MG63 (cell line): Measurements from ENCODE around the gene NTRK3. TPM values are rescaled to one million over a fixed set of nuclear protein-coding genes. Genes with fewer than 3 reads are reported as not detected.

Source experiments
- DNase-seq: peaks from one replicate; pipeline ENCODE4 v3.0.0-alpha.2; 2020
- H3K27me3 ChIP-seq: fragments of 250-450 bp; sonication (Bioruptor Pico); 2 replicates; pipeline ENCODE4 v1.5.1; 2020; ENCODE audit warnings: mild to moderate bottlenecking, moderate library complexity
- H3K36me3 ChIP-seq: fragments of 250-450 bp; sonication (Bioruptor Pico); 2 replicates; pipeline ENCODE4 v1.5.1; 2020; ENCODE audit warnings: mild to moderate bottlenecking, moderate library complexity
- H3K4me3 ChIP-seq: fragments of 250-450 bp; sonication (Bioruptor Pico); 2 replicates; pipeline ENCODE4 v1.5.1; 2020; ENCODE audit warnings: mild to moderate bottlenecking, moderate library complexity
- H3K9me3 ChIP-seq: fragments of 250-450 bp; sonication (Bioruptor Pico); 2 replicates; pipeline ENCODE4 v1.5.1; 2020; ENCODE audit warnings: mild to moderate bottlenecking, moderate library complexity
- total RNA-seq: library from RNA; depleted of rRNA; stranded (reverse); fragments of >200 nt; shearing (Covaris generic); gene quantifications from 2 replicates; pipeline ENCODE4 v1.2.3, GENCODE V29; 2014; ENCODE audit warnings: low replicate concordance; rRNA removed

The NTRK3 gene
- total RNA-seq, result 4.0 TPM in 1 of 2 replicates, not detected in the other

- Histone ChIP-seq H3K27me3 (peaks cover 27% of the 10 kb centered on the region), H3K4me3 (peak within 1 kb of the TSS; percentile 30; the same call in 1 of the 2 replicates), H3K36me3 (no peaks in the 10 kb centered on the region), H3K9me3 (no peaks in the 10 kb centered on the region)
- DNase-seq, result peak; percentile 21
Measured at GRCh38 chr15:88256279-88257230, at the start of gene NTRK3. NTRK3 (minus strand) TSS chr15:88256739; CDS start chr15:88256153, 586 bp downstream.

DNA sequence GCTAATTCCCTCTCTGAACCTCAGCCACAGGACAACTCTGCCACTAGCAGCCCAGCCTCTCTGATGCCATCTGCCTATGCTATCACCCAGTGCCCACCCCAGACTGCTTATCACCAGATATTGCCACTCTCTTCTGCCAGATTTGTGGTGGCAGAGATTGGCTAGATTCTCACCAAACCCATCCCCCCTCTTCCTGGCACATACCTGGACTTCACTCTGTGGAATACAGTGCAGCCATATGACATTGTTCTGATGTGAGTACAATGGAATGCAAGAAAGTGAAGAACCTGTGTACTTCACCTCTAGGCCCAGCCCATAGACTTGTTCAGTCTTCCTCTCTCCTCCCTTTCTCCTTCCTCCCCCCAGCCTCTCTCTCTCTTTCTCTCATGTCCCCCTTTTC, 46.9 kb upstream of the NTRK3 start:
- H3K27me3 ChIP-seq, result no peaks in the 10 kb centered on the region
- H3K9me3 ChIP-seq, result no peaks in the 10 kb centered on the region
- no peak overlapping the region for H3K4me3 ChIP-seq
- H3K36me3 ChIP-seq, result no peaks in the 10 kb centered on the region
- DNase-seq, result no peak

DNA sequence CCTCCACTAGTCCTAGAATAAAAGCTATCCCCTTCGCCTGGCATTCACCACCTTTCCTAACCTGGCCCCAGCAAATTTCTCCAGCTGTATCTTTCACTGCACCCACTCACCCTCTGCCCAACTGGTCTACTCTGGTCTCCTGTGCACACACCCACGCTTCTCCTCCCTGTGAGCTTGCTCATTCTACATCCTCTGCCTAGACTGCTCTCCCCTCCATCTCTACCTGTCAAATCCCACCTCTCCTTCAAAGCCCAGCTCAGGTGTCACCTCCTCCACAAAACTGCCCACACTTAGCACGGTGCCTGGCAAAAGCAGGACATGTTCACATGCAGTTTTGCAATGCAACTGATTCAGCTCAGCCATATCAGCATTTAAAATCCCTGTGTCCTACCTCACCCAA, 45.8 kb upstream of the NTRK3 start:
- DNase-seq, result no peak
- no peaks in the 10 kb centered on the region for H3K9me3 ChIP-seq
- H3K27me3 ChIP-seq, result no peaks in the 10 kb centered on the region

GRCh38 chr15:88301311-88301710, 44.8 kb upstream of the NTRK3 start:
- no peaks in the 10 kb centered on the region for H3K36me3 ChIP-seq
- no peaks in the 10 kb centered on the region for H3K9me3 ChIP-seq
- no peak overlapping the region for H3K4me3 ChIP-seq
- no peaks in the 10 kb centered on the region; the same call in 1 of the 2 replicates for H3K27me3 ChIP-seq
- DNase-seq, result no peak

More for the DNA sequence above, 45.8 kb upstream of the NTRK3 start:
- Histone ChIP-seq H3K36me3 (no peaks in the 10 kb centered on the region), H3K4me3 (no peak overlapping the region)

GRCh38 chr15:88300861-88301260, 44.3 kb upstream of the NTRK3 start:
- DNase-seq, result no peak
- H3K4me3 ChIP-seq, result no peak overlapping the region
- no peaks in the 10 kb centered on the region for H3K9me3 ChIP-seq
- H3K27me3 ChIP-seq, result no peaks in the 10 kb centered on the region; the same call in 1 of the 2 replicates
- no peaks in the 10 kb centered on the region for H3K36me3 ChIP-seq

DNA sequence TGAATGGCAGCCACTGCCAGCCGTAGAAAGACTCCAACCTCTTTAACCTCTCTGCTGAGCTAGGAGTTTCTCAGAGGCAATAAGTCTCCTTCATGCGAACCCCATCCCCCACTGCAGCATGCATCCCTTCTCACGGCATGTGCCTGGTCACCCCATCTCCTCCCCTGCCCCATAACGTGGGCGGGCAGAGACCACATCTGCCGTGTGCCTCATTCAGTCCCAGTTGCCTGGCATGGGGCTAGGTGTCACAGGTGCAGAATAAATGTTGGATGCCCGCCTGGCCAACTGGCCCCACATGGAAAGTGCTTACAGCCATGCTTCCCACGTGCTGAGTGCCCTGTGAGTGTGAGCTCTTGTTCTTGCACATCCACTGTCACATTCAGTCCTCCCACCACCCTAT, 43.5 kb upstream of the NTRK3 start:
- Histone ChIP-seq H3K9me3 (no peaks in the 10 kb centered on the region), H3K27me3 (no peaks in the 10 kb centered on the region; the same call in 1 of the 2 replicates), H3K36me3 (no peaks in the 10 kb centered on the region), H3K4me3 (no peak overlapping the region)
- no peak for DNase-seq

DNA sequence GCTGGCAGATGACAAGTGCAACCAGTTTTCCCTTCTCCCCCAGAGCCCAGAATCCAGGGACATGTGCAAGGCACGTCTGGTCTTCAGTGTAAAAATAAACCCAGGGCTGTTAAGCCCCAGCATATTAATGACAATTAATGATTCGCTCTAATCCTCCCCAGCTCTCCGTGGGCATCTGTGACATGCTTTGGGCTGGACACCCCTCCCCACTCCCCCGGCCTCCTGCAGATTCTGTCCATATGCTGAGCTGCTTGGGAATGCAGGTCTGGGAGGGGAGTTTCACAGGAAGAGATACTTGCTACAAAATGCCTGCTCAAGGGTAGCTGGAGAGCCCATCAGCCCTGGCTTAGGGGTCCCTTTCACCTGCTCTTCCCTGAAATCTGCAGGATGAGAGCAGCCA, 43.0 kb upstream of the NTRK3 start:
- Histone ChIP-seq H3K36me3 (no peaks in the 10 kb centered on the region), H3K9me3 (no peaks in the 10 kb centered on the region), H3K27me3 (no peaks in the 10 kb centered on the region; the same call in 1 of the 2 replicates), H3K4me3 (no peak overlapping the region)
- no peak for DNase-seq

- Histone ChIP-seq H3K4me3 (no peak overlapping the region), H3K9me3 (no peaks in the 10 kb centered on the region), H3K36me3 (no peaks in the 10 kb centered on the region), H3K27me3 (peaks cover 13% of the 10 kb centered on the region)
- no peak for DNase-seq
Measured at GRCh38 chr15:88288661-88289060, 32.1 kb upstream of the NTRK3 start.

DNA sequence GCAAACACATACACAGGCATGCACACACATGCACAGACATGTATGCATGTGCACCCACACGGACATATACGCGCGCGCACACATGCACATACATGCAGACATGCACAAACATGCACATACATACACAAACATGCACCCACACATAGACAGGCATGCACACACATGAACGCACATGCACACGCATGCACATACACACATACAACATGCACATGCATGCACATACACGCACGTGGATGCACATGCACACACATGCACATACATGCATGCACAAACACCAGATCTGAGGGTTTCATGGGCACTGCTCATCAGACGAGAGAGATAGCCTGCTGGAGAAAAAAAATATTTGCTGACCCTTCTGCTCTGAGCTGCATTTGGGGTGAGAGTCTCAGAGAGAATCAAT, 31.7 kb upstream of the NTRK3 start:
- Histone ChIP-seq H3K27me3 (peaks cover 15% of the 10 kb centered on the region), H3K36me3 (no peaks in the 10 kb centered on the region), H3K9me3 (no peaks in the 10 kb centered on the region), H3K4me3 (no peak overlapping the region)
- no peak for DNase-seq

DNA sequence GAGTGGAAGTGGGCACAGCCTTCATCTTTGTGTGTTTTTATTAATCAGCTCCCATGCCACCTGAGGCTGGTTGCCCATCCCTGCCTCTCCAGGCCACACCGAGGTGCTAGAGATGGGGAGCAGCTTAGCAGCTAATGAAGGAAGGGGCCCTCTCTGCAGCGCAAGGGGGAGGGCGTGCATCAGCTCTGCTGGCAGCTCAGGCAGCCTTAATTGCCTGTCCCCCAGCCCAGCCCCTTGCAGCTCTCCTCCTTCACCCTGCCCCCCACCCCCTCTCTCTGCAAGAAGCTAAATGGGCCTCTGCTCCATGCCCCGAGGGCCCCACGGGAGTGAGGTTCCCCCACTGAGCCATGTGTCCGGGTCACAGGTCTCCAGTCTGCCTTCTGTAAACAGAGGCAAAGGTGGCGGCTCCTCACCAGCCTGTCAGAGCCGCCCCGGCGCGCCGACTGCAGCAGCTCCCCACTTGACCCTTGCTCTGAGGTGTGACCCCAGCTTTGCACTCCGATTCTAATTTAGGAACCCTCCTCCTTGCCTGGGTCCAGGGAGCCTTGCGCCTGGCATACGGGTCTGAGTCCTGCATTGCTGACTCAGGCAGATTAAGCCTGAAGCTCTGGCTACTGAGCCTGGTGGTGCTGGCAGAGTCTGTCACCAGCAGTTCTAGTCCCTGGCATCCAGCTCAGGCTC, 27.9 kb upstream of the NTRK3 start:
- no peaks in the 10 kb centered on the region for H3K9me3 ChIP-seq
- no peaks in the 10 kb centered on the region for H3K36me3 ChIP-seq
- peaks cover 39% of the 10 kb centered on the region for H3K27me3 ChIP-seq
- H3K4me3 ChIP-seq, result no peak overlapping the region
- no peak for DNase-seq

DNA sequence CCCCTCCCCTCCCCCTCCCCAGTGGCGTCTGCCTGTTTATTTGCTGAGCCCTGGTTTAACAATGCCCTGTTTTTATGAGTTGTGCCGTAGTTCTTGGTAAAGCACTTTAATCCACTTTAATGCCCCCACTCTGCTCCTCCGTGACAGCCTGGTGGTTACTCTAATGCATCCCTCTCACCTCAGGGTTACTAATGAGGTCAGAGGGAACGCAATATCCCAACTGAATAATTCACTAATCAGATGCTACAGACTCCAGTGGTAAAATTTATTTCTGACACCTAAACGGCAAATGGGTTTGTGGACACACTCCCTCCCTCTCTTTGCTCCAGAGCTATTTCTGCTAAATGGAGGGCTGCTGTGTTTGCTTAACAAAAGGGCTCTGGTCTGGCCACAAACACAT, 26.1 kb upstream of the NTRK3 start:
- H3K27me3 ChIP-seq, result peaks cover 42% of the 10 kb centered on the region
- no peaks in the 10 kb centered on the region for H3K9me3 ChIP-seq
- H3K36me3 ChIP-seq, result no peaks in the 10 kb centered on the region
- H3K4me3 ChIP-seq, result no peak overlapping the region
- DNase-seq, result no peak

- Histone ChIP-seq H3K36me3 (no peaks in the 10 kb centered on the region), H3K9me3 (no peaks in the 10 kb centered on the region), H3K27me3 (peaks cover 21% of the 10 kb centered on the region), H3K4me3 (no peak overlapping the region)
- DNase-seq, result no peak
Measured at GRCh38 chr15:88276821-88277410, 20.4 kb upstream of the NTRK3 start.

DNA sequence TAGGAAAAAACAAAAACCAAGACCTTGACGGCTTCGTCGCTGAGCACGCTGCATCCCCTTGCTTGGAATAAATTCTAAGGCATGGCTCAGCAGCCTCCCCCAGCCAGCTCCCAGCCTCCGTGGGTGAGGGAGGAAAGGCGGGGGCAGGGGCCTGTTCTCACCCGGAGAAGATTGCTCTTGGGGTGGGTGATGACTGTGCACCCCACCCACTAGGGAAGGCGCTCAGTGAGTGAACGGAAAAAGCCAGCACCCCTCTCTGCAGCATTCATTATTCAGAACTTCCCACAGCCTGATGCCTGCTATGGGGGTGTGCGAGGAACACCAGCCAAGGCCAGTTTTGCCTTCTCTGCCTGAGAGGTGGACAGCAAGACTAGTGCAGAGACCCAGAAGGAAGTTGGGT, 19.3 kb upstream of the NTRK3 start:
- Histone ChIP-seq H3K4me3 (no peak overlapping the region), H3K36me3 (no peaks in the 10 kb centered on the region), H3K27me3 (peaks cover 12% of the 10 kb centered on the region), H3K9me3 (no peaks in the 10 kb centered on the region)
- DNase-seq, result no peak

DNA sequence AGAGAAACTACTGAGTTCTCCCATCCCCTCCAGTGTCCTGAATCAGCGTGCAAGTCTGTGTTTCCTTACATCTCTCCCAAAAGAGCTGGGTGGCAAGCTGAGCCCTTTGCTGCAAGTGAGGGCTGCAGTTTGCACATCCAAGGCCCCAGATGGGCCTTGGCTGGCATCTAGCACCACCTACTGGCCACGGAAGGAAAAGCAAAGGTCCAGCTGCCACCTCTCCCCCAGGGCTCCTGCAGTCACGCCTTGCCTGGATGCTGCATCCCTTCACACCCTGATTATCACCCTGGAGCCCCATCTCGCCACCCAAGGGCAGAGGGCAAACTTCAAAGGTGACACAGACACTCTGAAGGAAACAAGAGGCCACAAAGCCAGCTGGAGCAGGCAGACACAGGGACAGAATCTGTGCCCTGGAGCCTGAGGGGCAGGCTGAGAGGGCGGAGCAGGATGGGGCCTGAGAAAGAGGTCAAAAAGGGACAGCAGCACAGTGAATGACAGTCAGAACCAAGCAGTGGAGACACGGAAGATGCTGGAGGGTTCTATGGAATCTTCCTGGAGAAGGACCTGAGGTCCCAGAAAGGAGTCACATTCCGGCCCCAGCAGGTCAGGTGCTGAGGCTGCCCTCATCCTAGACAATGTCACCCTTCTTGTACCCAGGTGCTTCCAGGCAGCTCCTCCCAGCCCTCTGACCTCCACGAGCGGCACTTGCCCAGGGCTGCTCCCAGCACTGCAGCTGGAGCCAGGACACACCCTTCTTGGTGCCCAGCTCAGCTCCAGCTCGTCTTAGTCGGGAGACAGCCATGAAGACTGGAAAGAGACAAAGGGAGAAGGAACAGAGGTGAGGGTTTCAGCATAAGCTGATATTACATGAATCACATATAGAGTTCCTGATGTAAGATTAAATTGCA, 18.3 kb upstream of the NTRK3 start:
- no peaks in the 10 kb centered on the region for H3K9me3 ChIP-seq
- peak; percentile 33 for DNase-seq
- H3K27me3 ChIP-seq, result peaks cover 7% of the 10 kb centered on the region; the same call in 1 of the 2 replicates
- H3K36me3 ChIP-seq, result no peaks in the 10 kb centered on the region
- no peak overlapping the region for H3K4me3 ChIP-seq

DNA sequence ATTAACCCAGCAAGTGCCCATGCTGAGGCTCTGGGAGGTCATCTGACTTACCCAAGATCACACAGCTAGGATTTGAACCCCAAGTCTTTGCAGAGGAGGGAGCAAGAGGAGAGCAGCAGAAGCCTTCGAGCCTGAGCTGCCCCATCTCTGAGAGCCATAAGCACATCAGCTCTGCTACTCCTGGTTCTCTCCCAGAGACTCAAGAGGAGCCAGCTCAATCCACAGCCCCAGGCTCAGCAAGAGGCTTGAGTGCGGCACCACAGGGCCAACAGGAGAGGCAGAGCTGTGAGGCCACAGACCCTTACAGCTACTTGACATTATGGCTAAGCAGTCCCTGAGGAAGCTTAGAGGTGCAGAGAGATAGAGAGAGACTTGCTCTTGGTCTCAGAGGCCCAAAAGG, 15.9 kb upstream of the NTRK3 start:
- Histone ChIP-seq H3K27me3 (peaks cover 4% of the 10 kb centered on the region; the same call in 1 of the 2 replicates), H3K4me3 (no peak overlapping the region), H3K36me3 (no peaks in the 10 kb centered on the region), H3K9me3 (no peaks in the 10 kb centered on the region)
- no peak for DNase-seq
